ENCODE results near the gene PCDHGA12.

PCDHGA12 gene

GRCh38 chr5:141439411-141440141 lies 9.3 kb downstream of the PCDHGA12 start:
- Histone ChIP-seq H3K4me3 (replicated peaks; ENCODE audit: low read depth, low read length) (no peak overlapping the region), H3K27me3 (replicated peaks; ENCODE audit: control insufficient read depth, insufficient read depth, low read length) (no peaks in the 10 kb centered on the region), H3K36me3 (ENCODE audit: control insufficient read depth, insufficient read depth, low read length) (no peaks in the 10 kb centered on the region)
- TF ChIP-seq CTCF (IDR thresholded peaks at IDR 0.05; ENCODE audit: insufficient read depth, low read length, poor library complexity, severe bottlenecking): no peak
- no peak for DNase-seq (ENCODE audit: extremely low read depth, insufficient read length)

- Histone ChIP-seq H3K4me3 (replicated peaks; ENCODE audit: low read depth, low read length) (no peak overlapping the region), H3K27me3 (replicated peaks; ENCODE audit: control insufficient read depth, insufficient read depth, low read length) (no peaks in the 10 kb centered on the region), H3K36me3 (ENCODE audit: control insufficient read depth, insufficient read depth, low read length) (no peaks in the 10 kb centered on the region)
- DNase-seq (ENCODE audit: extremely low read depth, insufficient read length): no peak
- TF ChIP-seq CTCF (IDR thresholded peaks at IDR 0.05; ENCODE audit: insufficient read depth, low read length, poor library complexity, severe bottlenecking): no peak
Measured at GRCh38 chr5:141440341-141440740, 10.0 kb downstream of the PCDHGA12 start.

- Histone ChIP-seq H3K27me3 (replicated peaks; ENCODE audit: control insufficient read depth, insufficient read depth, low read length) (no peaks in the 10 kb centered on the region), H3K36me3 (ENCODE audit: control insufficient read depth, insufficient read depth, low read length) (no peaks in the 10 kb centered on the region), H3K4me3 (replicated peaks; ENCODE audit: low read depth, low read length) (no peak overlapping the region)
- no peak for TF ChIP-seq CTCF (IDR thresholded peaks at IDR 0.05; ENCODE audit: insufficient read depth, low read length, poor library complexity, severe bottlenecking)
- peak; percentile 5 for DNase-seq (ENCODE audit: extremely low read depth, insufficient read length)
Measured at GRCh38 chr5:141441571-141442170, 11.4 kb downstream of the PCDHGA12 start.

GRCh38 chr5:141465351-141465750 lies 35.0 kb downstream of the PCDHGA12 start:
- H3K4me3 ChIP-seq (replicated peaks; ENCODE audit: low read depth, low read length): no peak overlapping the region

GRCh38 chr5:141475625-141476131 lies 45.4 kb downstream of the PCDHGA12 start, which contains the start of gene PCDHGC3:
Gene PCDHGC3 (plus strand): TSS chr5:141475966. CDS start chr5:141476117, 151 bp downstream.
- peak; percentile 81 for DNase-seq (ENCODE audit: extremely low read depth, insufficient read length)
- Histone ChIP-seq H3K4me3 (replicated peaks; ENCODE audit: low read depth, low read length) (peak within 1 kb of the TSS; percentile 82), H3K36me3 (ENCODE audit: control insufficient read depth, insufficient read depth, low read length) (no peaks in the 10 kb centered on the region), H3K27me3 (replicated peaks; ENCODE audit: control insufficient read depth, insufficient read depth, low read length) (no peaks in the 10 kb centered on the region)
- TF ChIP-seq CTCF (IDR thresholded peaks at IDR 0.05; ENCODE audit: insufficient read depth, low read length, poor library complexity, severe bottlenecking): peak; percentile 53

More at GRCh38 chr5:141465351-141465750, 35.0 kb downstream of the PCDHGA12 start:
- no peak for DNase-seq (ENCODE audit: extremely low read depth, insufficient read length)
- Histone ChIP-seq H3K36me3 (ENCODE audit: control insufficient read depth, insufficient read depth, low read length) (no peaks in the 10 kb centered on the region), H3K27me3 (replicated peaks; ENCODE audit: control insufficient read depth, insufficient read depth, low read length) (no peaks in the 10 kb centered on the region)
- no peak for TF ChIP-seq CTCF (IDR thresholded peaks at IDR 0.05; ENCODE audit: insufficient read depth, low read length, poor library complexity, severe bottlenecking)
